Measurements from ENCODE around the gene LRRC51.
"Not testable (repeated sequence)": the region's sequence is repeated elsewhere in the genome, so short reads cannot be mapped to it uniquely, and the experiment has no call there.

Gene LRRC51

GRCh38 chr11:72142543-72142942 is 61.9 kb downstream of the LRRC51 start:
- not testable (repeated sequence) for DNase-seq

- DNase-seq: no peak
These were observed 64.3 kb downstream of the LRRC51 start for GRCh38 chr11:72144807-72145565.

Data from NCI-H748 treated with DMSO at 0.1 percent for 48 hours (cell line).